GM18507 (cell line): ENCODE data around the gene BMF.
A peak's percentile ranks its signal among the peaks of the same experiment; 100 is the strongest.
"Not testable (repeated sequence)": the region's sequence is repeated elsewhere in the genome, so short reads cannot be mapped to it uniquely, and the experiment has no call there.

Experiments used
- DNase-seq: peaks from one replicate; pipeline ENCODE4 v3.0.0; 2011; ENCODE audit warnings: low read depth; ENCODE audit not compliant: insufficient read length; ENCODE audit errors: extremely low spot score
- FAIRE-seq: peaks from 2 replicates; lab custom pipeline; 2011; peaks lifted over from hg19 to GRCh38; lab: Jason Lieb, UNC

Gene BMF

DNA sequence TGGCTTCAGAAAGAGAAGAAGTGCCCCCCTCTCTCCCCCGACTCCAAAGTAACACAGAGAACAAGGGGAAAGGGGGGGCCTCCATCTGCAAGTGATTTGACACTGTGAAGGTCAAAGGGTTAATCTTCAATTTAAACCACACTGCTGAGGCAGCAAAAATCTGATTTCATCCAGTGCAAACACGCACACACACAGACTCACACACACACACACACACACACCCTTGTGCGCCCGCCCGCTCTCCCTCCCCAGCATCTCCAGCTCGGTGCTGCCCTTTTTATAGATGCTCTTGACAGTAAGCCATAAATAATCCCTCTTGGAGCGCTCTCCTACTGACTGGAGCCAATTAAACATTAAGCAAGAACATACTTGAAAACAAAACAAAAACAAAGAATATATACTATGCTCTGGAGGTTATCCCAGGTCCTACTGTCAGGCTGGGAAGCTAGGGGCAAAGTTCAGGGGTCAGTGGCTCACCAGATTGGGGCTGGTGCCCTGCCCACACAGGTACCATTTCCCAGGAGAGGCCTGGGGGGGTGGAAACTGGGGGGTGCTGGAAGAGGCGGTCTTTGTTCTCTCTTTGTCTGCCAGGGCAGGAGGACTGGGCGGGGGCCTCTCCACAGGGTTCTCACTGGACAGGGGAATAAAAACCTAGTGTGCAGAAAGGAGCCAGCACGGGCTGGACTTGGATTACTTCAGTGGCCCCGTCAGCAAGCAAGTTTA, 16.3 kb downstream of the BMF start:
- DNase-seq = no peak
- FAIRE-seq = no peak

DNA sequence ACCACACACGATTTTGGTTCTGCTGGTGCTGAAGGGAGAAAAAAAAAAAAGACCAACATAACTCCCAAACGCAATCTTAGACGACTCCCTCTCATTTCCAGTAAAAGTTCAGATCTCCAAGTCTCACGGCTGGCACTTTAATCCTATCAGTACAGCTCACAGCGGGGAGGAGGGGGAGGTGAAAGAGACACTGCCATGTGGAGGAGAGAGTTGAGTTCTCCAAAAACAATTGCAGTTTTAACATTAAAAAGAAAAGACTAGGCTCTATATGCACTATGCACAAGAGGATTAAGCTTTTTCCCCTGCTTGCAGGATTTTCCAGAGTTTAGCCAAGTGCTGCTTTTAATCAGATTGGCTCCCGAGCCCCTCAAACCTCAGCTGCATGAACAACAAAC, 16.8 kb downstream of the BMF start:
- no peak for FAIRE-seq

DNA sequence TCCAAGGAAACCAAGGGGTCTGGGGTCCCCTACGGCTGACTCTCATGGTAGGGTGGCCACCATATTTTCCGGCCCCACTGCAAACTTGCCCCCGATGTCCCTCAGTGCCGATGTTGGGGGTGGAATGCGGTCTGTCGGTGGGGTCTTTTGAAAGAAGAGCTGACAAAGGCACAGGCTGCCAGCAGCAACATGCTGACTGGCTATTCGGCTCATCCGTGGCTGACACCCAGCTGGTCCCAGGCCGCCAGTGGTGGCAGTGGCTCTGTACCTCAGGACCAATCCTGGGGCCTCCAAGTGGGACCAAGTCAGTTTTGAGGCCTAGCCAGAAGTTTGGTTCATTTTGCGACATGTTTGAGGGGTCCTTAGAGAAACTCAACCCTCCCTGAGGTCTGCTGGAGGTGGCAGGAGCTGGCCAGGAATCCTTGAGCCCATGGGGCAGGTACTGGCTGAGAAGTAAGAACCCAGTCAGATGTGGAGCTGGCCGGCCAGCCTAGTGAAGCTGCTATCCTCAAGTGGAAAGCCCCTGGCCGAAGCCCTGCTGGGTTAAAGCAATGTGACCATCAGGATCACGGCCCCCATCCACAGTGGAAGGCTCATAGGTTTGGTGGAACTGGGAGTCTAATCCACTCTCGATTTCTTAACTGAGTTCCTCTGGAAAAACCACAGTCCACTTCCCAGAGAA, 17.8 kb downstream of the BMF start:
- DNase-seq (no peak), FAIRE-seq (no peak)

More for the DNA sequence above, 16.8 kb downstream of the BMF start:
- DNase-seq = no peak

DNA sequence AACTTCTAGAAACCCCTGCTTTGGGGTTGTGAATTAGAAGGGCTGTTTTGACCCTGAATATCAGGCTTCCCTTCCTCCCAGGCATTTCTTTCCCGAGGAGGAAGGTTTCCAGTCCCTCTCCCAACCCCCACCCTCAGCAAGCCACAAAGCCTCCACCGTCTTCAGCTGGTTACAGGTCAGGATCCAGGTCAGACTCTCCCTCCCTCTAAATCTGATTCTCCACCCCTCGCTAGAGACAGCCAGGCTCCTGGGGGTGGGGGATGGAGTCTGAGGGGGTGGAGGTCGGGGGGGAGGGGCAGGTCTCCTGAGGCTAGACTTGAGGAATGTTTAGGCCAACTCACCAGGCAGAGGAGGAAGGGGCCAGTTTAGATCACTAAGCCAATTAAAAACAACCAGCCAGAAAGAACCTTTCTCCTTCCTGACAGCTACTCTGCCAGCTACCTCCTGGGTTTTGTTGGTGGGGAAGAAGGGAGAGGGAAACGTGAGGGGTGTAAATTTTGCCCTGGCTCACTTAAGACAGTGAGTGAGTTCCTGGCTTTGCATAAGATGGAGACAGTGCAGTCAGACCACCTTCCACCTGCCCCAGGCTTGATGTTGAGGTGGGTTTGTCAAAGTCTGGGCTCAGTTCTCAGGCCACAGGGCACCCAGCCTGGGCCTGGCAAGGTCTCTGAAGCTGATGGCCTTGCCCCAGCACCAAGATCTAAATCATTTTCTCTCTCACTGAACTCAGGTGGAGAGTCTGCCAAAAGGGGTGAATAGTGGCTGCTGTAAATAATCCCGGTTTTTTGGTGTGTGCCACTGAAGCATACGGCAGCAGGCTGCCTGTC, 19.5 kb downstream of the BMF start:
- no peak for FAIRE-seq
- DNase-seq = no peak

DNA sequence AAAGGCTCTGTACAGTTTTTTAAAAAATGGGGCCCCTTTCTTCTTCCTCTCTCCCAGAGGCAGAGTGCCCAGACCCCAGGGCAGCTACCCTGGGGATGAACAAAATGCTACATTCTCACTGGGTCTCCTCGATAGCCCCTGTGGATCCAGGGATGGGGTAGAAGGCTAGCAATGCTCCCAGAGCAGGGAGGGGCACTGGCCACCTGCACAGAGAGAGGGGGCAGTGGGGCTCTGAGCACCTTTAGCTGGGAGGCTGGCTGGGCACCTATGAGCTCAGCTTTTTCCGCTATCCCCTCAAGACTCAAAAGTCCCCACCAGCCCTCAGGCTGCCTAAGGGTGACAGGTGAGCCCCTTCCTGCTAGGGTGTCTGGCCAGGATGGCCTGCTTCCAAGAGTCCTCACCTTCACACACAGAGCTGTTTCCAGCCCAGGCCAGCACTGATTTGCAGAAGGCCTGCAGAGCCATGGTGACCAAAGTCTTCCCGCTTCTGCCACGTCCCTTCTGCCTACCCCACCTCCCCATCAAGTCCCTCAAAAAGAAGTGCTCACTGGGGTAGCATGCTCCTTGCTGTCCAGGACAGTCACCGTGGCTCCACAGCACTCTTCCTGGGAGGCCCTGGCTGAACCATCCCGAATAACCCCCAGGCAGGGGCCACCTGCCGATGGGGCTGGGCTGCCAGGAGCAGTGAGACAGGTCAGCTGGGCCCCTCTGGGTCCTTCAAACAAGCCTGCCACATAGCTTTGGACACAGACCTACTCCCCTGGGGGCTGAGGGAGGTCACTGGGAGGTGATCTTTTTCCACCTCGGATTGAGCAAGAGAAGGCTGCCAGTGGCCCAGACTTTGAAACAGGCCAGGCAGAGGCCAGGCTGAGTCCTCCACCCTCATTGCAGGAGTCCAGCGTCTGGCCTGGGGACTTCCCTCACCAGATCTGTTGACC, 20.4 kb downstream of the BMF start:
- DNase-seq (no peak), FAIRE-seq (no peak)

DNA sequence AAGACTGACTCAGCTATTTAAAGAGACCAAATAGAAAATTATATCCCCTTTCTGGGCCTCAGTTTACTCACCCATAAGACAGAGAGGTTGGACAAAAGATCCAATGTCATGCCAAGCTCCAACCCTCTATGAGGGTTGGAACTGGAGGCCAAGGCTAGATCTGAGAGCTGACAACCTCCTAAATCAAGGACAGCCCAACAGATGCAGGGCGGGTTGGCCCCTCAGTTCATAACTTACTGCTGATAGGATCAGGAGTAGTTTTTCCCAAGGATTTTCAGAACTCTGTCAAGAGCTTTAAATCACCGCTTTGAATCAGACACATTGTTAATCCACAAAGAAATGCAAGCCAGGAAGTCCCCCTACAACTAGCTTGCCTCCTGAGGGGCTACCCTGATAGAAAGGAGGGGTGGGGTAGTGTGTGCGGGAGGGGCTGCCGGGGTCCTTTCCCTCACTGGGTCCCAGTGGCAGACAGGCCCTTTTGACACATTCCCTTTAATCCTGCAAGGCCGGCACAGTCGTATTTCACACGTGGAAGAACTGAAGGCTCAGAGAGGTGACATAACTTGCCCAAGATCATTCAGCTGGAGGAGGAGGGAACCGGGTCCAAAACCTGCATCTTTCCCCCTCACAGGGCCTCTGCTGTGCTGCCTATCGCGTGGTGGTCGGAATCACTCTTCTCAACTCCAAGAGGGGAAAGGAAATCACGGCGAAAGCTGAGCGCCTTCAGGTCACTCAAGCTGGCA, 21.4 kb downstream of the BMF start:
- FAIRE-seq (no peak), DNase-seq (no peak)

DNA sequence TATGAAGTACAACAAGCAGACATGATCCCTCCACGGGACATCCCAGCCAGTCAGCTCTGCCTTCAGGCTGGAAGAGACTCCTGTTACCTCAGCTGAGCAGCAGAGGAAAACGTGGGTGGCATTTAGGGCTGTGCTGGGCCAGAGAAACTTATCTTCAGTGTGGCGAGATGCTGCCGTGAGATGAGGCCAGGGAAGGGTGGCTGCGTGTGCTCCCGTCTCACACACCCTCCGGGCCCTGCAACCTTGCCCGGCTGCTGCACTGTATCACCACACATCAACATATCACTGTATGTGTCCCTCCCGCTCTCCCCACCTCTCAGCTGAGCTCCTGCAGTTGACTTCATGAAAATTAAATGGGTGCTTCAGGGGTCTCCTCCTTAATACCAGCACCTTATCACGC, 23.4 kb downstream of the BMF start:
- FAIRE-seq = no peak
- DNase-seq = no peak

DNA sequence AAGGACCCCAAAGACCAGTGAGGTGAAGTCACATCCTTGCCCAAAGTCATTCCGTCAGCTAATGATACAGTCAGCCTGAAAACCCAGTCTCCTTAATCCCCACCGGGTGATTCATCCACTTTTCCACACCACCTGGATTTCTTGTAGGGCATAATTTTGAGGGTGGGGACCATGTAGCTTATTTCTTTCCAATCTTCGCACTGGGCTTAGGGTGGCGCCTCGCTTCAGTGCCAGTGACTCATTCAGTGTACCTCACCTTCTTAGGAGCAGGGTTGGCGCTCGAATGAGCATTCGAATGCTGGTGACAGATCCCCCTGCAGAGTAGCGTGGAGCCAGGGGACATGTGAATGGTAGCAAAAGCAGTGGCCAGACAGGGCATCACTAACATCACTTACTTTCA, 24.0 kb downstream of the BMF start:
- DNase-seq (no peak), FAIRE-seq (no peak)

DNA sequence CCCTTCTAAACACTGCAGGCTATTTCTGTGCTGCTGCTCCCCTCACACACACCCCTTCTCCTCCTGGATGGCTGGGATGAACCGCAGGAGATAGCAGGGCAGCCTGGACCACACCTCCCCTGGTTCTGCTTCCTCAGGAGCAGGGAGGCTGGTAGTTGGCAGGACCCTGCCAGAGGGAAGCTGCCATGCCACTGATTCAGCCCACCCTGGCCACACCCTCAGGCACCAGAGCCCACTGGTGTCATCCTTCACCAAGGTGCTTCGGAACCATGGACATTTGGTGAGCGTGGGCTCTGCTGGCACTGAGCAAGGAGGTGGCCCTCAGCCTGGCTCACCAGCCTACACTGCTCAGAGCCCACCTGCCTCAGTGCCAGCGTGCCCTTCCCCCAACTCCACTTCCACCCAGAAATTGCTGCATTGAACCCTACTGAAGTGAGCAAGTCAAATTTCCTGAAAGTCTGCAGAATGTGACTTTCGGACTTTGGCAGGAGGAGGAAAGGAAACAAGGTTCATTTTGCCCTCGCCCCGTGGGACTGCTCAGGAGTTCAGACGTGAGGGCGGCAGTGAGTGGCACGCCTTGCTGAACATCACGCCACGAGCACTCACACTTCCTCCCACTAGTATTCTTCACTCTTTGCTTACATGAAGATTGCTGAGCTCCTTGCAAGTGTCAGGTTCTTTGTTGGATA, 26.3 kb downstream of the BMF start:
- FAIRE-seq = peak; percentile 67

DNA sequence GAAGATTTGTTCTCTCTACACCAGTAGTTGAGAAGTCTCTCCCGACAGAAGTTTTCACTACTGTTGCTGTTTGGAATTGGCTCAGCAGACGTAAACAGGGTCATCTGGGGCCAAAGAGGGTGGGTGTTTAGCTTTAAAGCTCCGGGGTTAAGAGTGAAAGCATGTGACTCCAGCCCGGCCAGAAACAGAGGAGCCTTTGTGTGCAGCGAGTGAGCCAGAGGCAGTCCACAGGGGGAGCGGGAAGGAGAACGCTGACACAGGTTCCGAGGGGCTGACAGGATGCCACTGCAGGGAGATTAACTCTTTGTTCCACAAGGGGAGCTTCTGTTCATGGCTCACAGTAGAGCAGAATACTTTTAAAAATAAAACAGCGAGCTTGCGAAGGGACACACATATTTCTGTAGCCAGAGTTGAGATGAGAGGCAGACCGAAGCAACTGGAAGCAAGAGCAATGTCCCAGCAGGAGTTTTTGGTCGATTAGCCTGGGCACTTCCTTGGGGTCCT, 26.9 kb downstream of the BMF start:
- peak; percentile 18 for FAIRE-seq
- no peak for DNase-seq

More for the DNA sequence above, 26.3 kb downstream of the BMF start:
- no peak for DNase-seq

DNA sequence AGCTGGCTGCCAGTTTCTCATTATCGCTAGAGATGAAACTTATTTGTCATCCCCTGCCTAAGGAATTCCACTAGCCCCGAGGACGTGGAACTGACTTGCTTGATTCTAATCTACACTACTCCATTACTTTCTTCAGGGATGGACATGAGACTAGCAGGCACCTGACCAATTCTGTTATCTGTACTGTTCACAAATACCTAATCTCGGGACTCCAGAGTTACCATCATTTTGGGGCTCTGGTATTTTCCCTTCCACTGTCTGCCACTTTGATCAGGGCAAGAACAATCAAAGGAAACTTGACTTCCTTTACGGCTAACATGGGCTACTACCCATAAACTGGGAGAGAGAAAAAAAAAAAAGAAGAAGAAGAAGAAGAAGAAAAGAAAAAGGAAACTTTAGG, 27.8 kb downstream of the BMF start:
- FAIRE-seq = no peak
- DNase-seq = no peak

DNA sequence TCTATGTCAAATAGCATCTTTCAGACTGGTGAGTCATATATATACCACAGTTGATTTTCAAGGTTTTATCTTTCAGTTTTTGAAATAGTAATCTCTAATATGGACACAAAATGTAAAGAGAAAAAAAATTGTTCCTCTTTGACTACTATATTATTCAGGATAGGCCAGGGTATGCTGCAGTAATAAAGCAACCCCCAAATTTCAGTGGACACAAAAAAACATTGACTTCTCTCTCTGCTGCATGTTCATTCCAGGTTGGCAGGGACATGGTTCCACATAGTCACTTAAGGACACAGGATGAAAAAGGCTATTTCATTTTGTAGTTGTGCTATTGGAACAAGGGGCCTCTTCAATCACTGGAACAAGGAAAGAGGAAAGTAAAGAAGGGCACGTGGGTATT, 28.6 kb downstream of the BMF start:
- DNase-seq (no peak), FAIRE-seq (no peak)

DNA sequence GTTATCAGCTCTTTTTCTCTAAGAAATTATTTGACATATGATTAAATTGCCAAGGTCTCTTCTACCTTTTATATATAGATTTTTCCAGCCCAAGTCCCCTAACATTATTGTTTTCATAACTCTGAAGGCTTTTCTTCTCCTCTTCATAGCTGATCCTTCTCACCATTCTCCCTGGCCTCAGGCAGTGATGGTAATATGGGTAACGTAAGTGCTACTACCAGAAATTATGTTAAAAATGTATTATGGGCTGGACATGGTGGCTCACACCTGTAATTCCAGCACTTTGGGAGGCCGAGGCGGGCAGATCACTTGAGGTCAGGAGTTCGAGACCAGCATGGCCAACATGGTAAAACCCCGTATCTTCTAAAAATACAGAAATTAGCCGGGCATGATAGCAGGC, 29.2 kb downstream of the BMF start:
- DNase-seq = no peak
- FAIRE-seq = no peak

DNA sequence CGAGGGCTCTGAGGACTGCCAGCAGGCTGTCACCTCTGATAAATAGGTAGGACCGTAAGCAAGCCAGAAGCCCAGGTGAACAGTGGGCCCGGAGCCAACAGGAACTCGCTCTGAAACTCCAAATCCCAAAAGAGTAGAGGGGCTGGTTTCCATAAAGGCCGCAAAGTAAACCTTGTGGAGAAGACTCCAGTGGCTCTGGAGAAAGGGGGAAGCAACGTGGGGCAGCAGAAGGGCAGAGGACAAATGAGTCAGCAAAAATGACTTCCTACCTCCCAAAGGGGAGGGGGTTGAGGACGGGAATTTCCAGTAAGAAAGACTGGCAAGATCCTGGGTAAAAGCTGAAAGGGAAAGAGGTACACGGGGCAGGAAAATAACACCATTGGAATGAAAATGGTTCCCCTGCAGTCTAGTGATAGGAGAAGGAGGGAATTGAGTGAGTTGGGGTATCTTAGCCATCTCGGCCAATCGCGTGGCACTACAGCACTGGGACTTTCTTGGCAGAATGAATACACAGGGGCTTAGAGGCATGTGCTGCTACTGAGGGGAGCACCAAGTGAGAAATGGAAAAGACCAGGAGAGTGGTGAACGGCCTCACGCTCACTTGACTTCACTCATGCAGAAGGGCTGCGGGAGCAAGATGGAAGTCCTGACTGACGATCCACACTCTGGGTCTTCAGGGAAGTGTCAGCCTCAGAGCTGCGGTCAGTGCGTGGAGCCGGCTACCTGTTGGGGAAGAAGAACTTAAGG, 33.2 kb downstream of the BMF start:
- FAIRE-seq (no peak), DNase-seq (no peak)

DNA sequence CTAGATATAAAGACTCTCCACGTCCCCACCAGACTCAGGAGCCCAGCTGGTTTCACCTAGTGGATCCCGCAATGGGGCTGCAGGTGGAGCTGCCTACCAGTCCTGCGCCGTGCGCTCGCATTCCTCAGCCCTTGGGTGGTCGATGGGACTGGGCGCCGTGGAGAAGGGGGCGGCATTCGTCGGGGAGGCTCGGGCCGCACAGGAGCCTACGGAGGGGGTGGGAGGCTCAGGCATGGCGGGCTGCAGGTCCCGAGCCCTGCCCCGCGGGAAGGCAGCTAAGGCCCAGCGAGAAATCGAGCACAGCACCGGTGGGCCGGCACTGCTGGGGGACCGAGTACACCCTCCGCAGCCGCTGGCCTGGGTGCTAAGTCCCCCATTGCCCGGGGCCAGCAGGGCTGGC, 34.0 kb downstream of the BMF start:
- FAIRE-seq, DNase-seq: not testable (repeated sequence)

DNA sequence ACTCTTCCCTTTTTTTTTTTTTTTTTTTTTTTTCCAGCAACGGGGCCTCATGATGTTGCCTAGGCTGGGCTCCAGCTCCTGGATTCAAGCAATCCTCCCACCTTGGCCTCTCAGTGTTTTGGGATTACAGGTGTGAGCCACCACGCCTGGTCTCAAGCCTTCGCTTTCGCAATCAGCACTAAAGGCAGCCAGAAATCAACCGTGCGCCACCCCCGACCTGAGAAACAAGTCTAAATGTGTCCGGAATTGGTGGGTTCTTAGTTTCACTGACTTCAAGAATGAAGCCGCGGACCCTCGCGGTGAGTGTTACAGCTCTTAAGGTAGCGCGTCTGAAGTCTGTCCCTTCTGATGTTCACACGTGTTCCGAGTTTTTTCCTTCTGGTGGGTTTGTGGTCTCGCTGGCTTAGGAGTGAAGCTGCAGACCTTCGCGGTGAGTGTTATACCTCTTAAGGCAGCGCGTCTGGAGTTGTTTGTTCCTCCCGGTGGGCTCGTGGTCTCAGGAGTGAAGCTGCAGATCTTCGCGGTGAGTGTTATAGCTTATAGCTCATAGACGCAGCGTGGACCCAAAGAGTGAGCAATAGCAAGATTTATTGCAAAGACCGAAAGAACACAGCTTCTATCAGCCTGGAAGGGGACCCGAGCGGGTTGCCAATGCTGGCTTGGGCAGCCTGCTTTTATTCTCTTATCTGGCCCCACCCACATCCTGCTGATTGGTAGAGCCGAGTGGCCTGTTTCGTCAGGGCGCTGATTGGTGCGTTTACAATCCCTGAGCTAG, 34.8 kb downstream of the BMF start:
- DNase-seq, FAIRE-seq: not testable (repeated sequence)
